RWPE2 (cell line): ENCODE measurements around the gene CLCN3.
"Not testable (repeated sequence)": the region's sequence is repeated elsewhere in the genome, so short reads cannot be mapped to it uniquely, and the experiment has no call there.

ENCODE experiments used
- ATAC-seq: fragments of 200-7000 bp; cut with Tn5 transposase; 3 replicates; pipeline ENCODE4 v1.9.1; 2021; ENCODE audit warnings: low read depth
- DNase-seq: peaks from one replicate; pipeline ENCODE4 v3.0.0-alpha.2; 2020; ENCODE audit warnings: low spot score
- H3K27ac ChIP-seq: fragments of 450-650 bp; 2 replicates; pipeline ENCODE4 v1.5.1; 2017; ENCODE audit warnings: mild to moderate bottlenecking; ENCODE audit not compliant: poor library complexity, severe bottlenecking
- H3K27me3 ChIP-seq: fragments of 250-450 bp; sonication (Bioruptor Pico); 2 replicates; pipeline ENCODE4 v1.5.1; 2021; ENCODE audit warnings: mild to moderate bottlenecking, moderate library complexity; ENCODE audit not compliant: insufficient read depth, poor library complexity, severe bottlenecking
- H3K36me3 ChIP-seq: fragments of 250-450 bp; sonication (Bioruptor Pico); 2 replicates; pipeline ENCODE4 v1.5.1; 2020; ENCODE audit warnings: low read depth, mild to moderate bottlenecking, moderate library complexity
- H3K4me1 ChIP-seq: fragments of 250-450 bp; sonication (Bioruptor Pico); 2 replicates; pipeline ENCODE4 v1.5.1; 2021; ENCODE audit warnings: mild to moderate bottlenecking, moderate library complexity; ENCODE audit not compliant: insufficient read depth, poor library complexity, severe bottlenecking
- H3K4me3 ChIP-seq: fragments of 250-450 bp; sonication (Bioruptor Pico); 2 replicates; pipeline ENCODE4 v1.5.1; 2021; ENCODE audit warnings: mild to moderate bottlenecking, moderate library complexity; ENCODE audit not compliant: severe bottlenecking
- H3K9me3 ChIP-seq: fragments of 250-450 bp; sonication (Bioruptor Pico); 2 replicates; pipeline ENCODE4 v1.5.1; 2021; ENCODE audit warnings: mild to moderate bottlenecking, moderate library complexity; ENCODE audit not compliant: severe bottlenecking
- CTCF ChIP-seq: fragments of 450-650 bp; IDR thresholded peaks from one replicate; pipeline ENCODE4 v1.5.1; 2017; ENCODE audit warnings: mild to moderate bottlenecking, moderate library complexity; ENCODE audit not compliant: poor library complexity, severe bottlenecking

Gene CLCN3

GRCh38 chr4:169619958-169620879 is at the start of gene CLCN3:
TSS of gene CLCN3 (plus strand) at chr4:169620578. CDS start at chr4:169635929, 15,351 bp downstream.
- H3K36me3 ChIP-seq, result no peaks in the 10 kb centered on the region
- no peaks in the 10 kb centered on the region for H3K9me3 ChIP-seq
- DNase-seq (peak; percentile 96), ATAC-seq (peak; percentile 94)
- H3K27ac ChIP-seq, result peak within 1 kb of the TSS; percentile 66
- peaks cover 21% of the 10 kb centered on the region for H3K4me1 ChIP-seq
- no peaks in the 10 kb centered on the region for H3K27me3 ChIP-seq
- no peak for TF ChIP-seq CTCF
- H3K4me3 ChIP-seq, result peak within 1 kb of the TSS; percentile 62

DNA sequence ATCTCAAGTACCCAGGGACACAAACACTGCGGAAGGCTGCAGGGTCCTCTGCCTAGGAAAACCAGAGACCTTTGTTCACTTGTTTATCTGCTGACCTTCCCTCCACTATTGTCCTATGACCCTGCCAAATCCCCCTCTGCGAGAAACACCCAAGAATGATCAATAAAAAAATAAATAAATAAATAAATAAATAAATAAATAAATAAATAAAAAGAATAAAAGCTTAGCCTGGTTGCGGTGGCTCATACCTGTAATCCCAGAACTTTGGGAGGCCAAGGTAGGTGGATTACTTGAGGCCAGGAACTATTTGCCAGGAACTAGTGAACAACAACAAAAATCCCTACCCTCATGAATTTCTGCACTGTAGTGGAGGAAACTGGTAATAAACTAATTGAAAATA is 49.4 kb upstream of the CLCN3 start:
- H3K27ac ChIP-seq, DNase-seq, H3K9me3 ChIP-seq, H3K27me3 ChIP-seq, H3K4me1 ChIP-seq, H3K36me3 ChIP-seq, H3K4me3 ChIP-seq, ATAC-seq: not testable (repeated sequence)

GRCh38 chr4:169571435-169571834 is 48.9 kb upstream of the CLCN3 start:
- no peaks in the 10 kb centered on the region for H3K27me3 ChIP-seq
- H3K9me3 ChIP-seq, result no peaks in the 10 kb centered on the region
- peaks cover 7% of the 10 kb centered on the region for H3K4me1 ChIP-seq
- DNase-seq, result no peak
- H3K36me3 ChIP-seq, result peaks cover under 1% of the 10 kb centered on the region; the same call in 1 of the 2 replicates
- peak; percentile 64; the same call in 2 of the 3 replicates for ATAC-seq
- no peak for TF ChIP-seq CTCF
- no peak overlapping the region for H3K27ac ChIP-seq
- H3K4me3 ChIP-seq, result no peak overlapping the region

GRCh38 chr4:169573889-169574288 is 46.5 kb upstream of the CLCN3 start:
- Histone ChIP-seq H3K27ac (no peak overlapping the region), H3K4me1 (peaks cover 7% of the 10 kb centered on the region), H3K36me3 (peaks cover 16% of the 10 kb centered on the region), H3K27me3 (no peaks in the 10 kb centered on the region), H3K9me3 (no peaks in the 10 kb centered on the region), H3K4me3 (no peak overlapping the region)
- no peak for ATAC-seq
- DNase-seq, result no peak
- TF ChIP-seq CTCF, result no peak

GRCh38 chr4:169582203-169582602 is 38.2 kb upstream of the CLCN3 start:
- peaks cover 40% of the 10 kb centered on the region for H3K36me3 ChIP-seq
- DNase-seq (no peak), ATAC-seq (no peak)
- no peaks in the 10 kb centered on the region for H3K4me1 ChIP-seq
- no peaks in the 10 kb centered on the region for H3K9me3 ChIP-seq
- no peak overlapping the region for H3K4me3 ChIP-seq
- no peaks in the 10 kb centered on the region for H3K27me3 ChIP-seq
- TF ChIP-seq CTCF, result no peak
- H3K27ac ChIP-seq, result no peak overlapping the region
